WI38 (cell line): ENCODE results near the gene GPR161.

Source experiments
- H3K4me3 ChIP-seq: 2 replicates; pipeline ENCODE4 v1.5.1; 2011; ENCODE audit warnings: low read depth, mild to moderate bottlenecking, control low read depth, low read length
- TF ChIP-seq, protein P1 (sequence below): IDR thresholded peaks from 2 replicates; pipeline ENCODE4 v1.5.1; 2012; ENCODE audit warnings: low read depth, mild to moderate bottlenecking, control low read depth, low read length

Gene GPR161

DNA sequence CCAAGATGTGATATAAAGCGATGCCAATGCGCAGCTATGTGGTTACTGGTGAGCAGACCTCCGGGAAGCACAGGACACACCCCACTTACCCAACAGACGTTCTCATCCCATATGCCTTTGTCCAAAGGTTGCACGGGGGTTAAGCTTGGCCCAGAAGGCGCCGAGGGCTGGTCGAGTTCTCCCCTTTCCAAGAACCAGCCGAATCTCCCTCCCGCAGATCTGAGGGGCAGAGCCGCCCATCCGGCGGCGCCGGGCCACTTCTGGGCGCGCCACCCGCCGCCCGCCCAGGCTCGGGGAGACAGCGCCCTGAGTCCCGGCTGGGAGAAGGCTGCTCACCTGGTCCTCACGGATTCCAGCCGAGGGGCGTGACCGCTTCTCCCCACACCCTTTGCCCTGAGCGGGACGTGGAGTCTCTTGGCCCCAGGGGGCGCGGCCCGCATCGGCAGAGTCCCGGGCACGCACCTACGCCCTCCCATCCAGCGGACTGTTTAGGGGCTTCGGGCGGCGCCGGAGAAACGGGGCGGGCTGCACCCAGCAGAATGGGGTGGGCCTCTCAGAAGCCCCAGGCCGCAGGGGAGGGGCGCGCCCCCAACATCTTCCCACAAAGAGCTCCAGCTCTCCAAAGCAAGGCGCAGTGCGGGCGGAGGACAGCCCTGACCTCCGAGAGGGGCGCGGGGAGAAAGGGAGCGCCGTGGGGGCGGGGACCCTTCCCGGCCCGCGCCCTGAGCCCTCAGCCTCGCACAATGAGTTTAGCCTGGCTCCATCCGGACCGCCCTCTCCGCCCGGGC lies 615 bp downstream of the GPR161 start:
- H3K4me3 ChIP-seq: peak overlapping the region; percentile 68
- TF ChIP-seq, protein P1, sequence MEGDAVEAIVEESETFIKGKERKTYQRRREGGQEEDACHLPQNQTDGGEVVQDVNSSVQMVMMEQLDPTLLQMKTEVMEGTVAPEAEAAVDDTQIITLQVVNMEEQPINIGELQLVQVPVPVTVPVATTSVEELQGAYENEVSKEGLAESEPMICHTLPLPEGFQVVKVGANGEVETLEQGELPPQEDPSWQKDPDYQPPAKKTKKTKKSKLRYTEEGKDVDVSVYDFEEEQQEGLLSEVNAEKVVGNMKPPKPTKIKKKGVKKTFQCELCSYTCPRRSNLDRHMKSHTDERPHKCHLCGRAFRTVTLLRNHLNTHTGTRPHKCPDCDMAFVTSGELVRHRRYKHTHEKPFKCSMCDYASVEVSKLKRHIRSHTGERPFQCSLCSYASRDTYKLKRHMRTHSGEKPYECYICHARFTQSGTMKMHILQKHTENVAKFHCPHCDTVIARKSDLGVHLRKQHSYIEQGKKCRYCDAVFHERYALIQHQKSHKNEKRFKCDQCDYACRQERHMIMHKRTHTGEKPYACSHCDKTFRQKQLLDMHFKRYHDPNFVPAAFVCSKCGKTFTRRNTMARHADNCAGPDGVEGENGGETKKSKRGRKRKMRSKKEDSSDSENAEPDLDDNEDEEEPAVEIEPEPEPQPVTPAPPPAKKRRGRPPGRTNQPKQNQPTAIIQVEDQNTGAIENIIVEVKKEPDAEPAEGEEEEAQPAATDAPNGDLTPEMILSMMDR: no peak

DNA sequence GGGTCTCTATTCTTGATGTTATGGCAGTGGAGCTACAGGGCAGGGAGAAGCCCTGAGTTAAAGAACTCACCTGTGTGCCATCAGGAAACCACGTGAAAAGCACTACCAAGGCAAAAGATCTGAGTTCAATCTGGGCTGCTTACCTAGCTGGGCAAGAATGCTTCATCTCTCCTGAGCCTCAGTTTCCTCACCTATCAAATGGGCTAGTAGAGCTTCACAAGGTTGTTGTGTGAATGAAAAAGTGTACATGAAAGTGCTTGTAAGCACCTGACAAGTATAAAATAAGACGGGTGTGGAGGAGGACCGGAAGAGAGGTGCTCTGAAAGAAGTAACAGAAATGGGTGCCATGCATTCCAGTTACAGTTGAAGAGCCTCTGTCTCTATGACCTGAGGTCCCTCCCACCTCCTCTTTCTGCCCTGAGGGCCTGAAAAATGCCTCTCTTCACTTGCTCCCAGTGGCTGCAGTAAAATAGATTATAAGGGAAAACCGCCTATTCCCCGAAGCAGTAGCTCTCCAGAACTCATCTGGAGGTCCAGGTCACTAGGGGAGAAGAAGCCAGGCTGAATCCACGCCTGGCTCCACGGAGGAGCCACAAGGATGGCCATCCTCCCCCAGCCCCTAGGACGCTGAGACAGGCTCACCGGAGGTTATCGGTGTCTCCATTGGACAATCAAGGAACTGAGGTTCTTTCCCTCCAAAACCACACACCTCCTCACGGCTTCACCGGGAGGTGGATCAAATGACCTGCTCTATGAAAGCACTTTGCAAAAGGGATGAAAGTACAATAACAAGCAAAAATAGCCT lies 1.4 kb downstream of the GPR161 start:
- TF ChIP-seq, protein P1: no peak
- H3K4me3 ChIP-seq: peak overlapping the region; percentile 68

DNA sequence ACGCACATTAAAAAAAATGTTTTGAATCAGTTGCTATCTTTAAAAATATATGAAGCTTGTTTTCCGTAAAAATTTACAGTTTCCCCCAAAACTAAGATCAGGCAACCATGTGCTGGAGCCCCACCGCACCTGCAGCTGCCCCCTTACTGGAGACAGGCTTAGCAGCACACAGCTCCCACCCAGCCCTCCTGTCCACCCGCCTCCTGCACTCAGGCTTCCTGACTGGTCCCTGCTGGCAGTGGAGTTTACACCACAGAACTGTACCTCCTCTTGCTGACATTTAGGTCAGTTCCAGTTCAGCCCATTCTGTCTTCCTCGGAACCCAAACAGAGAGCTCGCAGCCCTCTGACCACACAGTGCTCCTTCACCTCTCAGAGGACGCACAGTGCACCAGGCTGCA lies 2.1 kb downstream of the GPR161 start:
- TF ChIP-seq, protein P1: no peak
- H3K4me3 ChIP-seq: no peak overlapping the region; the same call in 1 of the 2 replicates

DNA sequence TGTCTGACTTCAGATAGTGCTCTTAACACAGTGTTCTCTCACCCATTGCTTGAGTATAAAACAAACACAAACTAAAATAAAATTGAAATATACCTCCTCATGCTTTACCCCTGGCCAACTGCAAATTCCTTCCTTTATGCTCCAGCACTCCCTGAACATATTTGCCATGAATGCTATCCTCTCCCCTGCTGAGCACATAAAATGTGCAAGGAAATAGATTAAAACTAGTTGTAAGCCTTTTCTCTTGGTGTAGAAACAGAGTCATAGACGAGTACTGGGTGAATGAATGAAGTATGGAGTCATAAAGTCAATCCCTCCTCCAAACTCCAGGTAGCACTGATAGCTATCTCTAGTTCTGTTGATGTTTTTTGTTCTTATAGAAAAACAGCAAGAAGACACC lies 2.6 kb downstream of the GPR161 start:
- TF ChIP-seq, protein P1: no peak
- H3K4me3 ChIP-seq: no peak overlapping the region

DNA sequence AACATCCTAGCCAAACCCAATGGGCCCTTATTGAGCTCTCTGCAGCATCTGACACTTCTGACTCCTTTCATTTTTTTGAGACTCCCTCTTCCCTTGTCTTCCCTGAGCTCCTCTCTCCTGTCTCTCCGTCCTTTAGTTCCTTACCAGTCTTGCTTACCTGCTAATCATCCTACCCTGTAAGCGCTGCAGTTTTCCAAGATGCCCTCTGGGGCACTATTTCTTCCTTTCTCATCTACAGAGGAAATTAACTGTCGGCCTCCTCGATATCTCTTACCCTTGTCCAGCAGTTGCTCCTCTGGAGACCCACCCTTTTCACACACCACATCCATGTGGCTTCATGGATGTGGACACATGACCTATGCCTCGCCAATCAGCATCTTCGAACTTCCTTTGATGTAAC lies 6.8 kb downstream of the GPR161 start:
- no peak overlapping the region for H3K4me3 ChIP-seq
- TF ChIP-seq, protein P1: no peak

DNA sequence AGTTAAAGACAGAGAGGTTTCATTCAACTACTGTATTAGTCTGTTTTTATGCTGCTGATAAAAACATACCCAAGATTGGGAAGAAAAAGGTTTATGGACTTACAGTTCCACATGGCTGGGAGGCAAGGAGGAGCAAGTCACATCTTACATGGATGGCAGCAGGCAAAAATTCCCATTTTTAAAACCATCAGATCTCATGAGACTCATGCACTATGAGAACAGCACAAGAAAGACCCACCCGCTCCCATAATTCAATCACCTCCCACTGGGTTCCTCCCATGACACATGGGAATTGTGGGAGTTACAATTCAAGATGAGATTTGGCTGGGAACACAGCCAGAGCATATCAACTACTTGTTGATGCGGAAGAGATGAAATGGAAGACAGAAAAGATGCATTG lies 9.2 kb downstream of the GPR161 start:
- TF ChIP-seq, protein P1: no peak
- no peak overlapping the region for H3K4me3 ChIP-seq

DNA sequence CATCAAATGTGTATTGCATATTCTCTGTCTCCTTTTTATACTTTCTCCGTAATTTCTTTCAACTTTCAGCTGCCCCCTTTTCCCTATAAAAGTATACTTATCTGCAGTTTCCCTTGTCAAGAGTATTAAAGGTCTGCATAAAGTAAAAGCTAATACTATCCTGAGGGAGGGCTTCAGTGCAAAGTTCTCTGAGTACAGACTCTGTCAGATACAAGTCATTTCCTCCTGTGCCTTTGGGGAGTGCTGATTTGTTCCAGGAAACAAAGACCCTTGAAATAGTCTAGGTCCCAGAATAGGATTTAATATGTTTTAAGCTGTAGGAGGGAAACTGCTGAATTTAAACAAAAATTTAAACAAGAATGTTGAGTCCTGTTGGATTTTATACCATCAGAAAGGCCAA lies 11.7 kb downstream of the GPR161 start:
- H3K4me3 ChIP-seq: no peak overlapping the region
- TF ChIP-seq, protein P1: no peak
